Epidermal melanocyte (primary cell): Measurements from ENCODE around the gene ARHGAP26.

Source experiments
- DNase-seq: peaks from one replicate; pipeline ENCODE4 v3.0.0; 2011; ENCODE audit warnings: low spot score; ENCODE audit not compliant: insufficient read length

The ARHGAP26 gene

GRCh38 chr5:142847898-142848790 is 78.0 kb downstream of the ARHGAP26 start:
- DNase-seq = no peak

DNA sequence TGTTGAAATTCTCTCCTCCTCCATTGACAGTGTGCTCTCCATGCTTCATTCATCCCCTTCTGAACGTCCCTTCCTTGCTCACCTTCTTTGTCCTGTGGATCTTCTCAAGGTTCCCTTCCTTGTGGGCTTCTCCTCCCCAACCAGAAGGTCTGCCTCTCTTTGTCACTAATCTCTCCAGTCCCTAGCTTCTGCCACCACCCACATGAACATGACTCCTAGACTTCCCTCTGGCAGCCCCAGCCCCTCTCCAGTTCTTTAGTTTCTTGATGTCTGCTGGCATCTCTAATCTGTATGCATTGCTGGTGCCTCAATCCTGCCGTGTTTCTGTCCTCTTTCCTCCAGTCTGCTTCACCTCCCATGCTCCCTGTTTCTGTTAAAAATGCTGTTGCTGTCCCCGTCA is 79.3 kb downstream of the ARHGAP26 start:
- no peak for DNase-seq

DNA sequence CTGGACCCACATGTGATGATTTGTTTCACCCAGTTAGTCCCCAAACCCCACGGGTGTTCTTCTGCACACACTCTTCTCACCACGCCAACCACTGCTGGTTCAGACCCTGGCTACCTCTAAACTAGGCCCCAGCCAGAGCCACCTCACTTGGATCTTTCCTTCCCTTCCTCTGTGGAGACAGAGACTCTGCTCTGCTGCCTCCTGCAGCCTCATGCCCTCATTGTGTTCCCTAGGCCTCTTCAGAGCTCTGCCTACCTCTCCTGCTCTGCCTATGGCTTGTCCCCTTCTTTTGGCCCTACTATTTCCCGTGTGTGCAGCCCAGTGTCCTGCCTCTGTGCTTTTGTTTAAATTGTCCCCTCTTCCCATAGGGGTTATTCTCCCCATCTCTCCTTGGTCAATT is 79.7 kb downstream of the ARHGAP26 start:
- no peak for DNase-seq

GRCh38 chr5:142851731-142852130 is 81.6 kb downstream of the ARHGAP26 start:
- no peak for DNase-seq

DNA sequence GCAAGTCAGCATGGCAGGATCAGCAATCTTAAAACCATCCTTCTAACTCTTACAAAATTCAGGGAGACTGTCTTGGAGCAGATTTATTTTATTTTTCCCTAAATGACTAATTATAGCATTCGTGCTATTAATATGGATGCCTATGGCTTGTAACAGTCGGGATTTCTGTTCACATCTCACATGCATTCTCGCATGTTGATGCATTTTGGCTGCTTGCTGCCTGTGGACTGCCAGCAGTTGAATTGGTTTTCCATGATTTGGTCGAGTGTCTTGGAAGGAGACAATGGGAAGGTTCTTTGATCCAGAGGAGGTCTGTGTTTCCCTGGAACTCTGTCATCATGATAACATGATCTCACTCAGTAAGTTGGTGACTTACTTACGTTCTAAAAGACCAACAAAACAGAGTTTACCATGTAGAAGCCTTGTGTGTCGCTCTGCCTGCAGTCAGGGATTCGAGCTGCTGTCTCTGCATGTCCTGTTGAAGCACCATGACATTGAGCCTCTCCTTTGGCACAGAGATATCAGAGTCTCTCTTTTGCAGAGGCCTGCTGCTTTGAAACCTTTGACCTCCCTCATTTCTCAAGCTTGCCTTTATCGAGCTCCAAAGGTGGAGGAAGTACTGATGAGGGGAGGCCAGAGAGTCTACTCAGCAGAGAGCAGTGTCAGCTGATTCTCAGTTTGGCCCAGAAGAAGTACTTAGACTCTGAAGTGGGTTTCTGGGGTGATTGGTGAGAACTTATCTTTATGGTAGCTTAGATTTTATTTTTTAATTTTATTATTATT is 82.4 kb downstream of the ARHGAP26 start:
- no peak for DNase-seq

DNA sequence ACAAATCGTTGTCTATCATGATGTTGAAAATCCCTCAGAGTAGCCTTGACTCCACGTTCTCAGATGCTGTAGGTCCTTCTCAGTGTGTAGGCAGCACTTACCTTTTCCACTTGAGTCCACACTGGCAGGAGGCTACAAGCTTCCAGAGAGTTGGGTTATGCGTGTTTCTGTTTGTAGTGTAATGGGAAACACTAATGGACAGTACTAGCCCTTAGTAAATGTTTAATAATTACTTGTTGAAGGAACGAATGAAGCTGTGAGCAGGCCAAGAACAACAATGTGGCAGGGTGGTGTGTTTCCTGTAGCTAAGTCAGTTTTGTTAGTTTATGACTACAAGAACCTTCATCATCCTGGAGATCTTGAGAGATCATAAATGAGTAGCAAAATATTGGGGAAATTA is 83.5 kb downstream of the ARHGAP26 start:
- DNase-seq = no peak

DNA sequence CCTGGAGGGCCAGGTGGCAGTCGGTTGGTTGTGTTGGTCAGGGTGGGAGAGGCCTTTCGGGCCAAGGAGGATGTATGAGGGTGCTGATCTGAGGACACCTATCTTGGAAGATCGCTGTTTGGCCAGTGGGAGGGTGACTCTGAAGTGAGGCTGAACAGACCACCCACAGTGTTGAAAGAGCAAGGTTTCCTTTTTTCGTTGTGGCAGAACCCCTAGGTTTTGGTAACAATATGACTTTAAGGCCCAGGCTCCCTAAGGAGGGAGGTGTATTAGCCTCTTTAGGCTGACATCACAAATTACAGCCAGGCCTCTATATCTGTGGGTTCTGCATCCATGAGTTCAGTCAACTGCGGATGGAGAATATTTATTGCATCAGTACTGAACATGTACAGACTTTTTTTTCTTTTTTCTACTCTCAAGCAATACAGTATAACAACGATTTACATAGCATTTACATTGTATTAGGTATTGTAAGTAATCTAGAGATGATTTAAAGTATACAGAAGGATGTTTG is 86.1 kb downstream of the ARHGAP26 start:
- DNase-seq = no peak

- no peak for DNase-seq
These were observed 87.2 kb downstream of the ARHGAP26 start for GRCh38 chr5:142857405-142857804.

DNA sequence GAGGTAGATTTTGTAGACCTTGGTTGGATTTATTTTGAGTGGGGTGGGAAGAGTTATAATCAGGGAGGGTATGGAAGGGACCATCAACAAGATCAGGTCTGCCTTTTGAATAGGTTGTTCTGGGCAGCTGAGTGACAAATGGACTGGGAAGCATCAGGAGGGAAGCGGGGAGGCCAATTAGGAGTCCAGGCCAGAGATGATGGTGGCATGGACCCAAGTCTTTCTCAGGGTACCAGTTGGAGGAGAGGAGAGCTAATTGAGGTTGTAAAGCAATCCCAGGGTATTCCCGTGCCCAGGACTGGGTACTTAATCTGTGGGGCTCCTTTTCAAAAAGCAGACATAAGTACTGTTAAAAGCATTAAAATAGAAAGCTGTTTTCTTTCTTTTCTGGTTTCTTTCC is 88.9 kb downstream of the ARHGAP26 start:
- DNase-seq = no peak

DNA sequence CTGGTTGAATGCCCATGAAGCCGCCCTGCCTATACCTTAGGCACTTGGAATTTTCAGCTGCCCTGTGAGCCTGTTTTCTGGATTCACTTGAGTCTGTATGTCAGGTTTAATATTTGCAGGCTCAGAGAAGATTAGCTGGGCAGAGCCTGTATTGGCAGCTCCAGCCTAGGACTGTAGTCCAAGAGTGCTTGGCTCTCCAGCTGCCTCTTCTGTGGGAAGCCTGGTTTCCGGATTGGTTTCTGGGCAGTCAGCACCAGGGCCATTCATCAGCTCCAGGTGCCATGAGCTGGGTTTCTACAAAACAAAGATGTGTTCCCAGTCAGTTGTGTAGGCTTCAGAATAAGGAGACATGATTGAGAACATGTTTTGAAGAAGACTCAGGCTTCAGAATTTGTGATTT is 90.1 kb downstream of the ARHGAP26 start:
- no peak for DNase-seq

- DNase-seq = no peak
These were observed 90.8 kb downstream of the ARHGAP26 start for GRCh38 chr5:142861011-142861410.

DNA sequence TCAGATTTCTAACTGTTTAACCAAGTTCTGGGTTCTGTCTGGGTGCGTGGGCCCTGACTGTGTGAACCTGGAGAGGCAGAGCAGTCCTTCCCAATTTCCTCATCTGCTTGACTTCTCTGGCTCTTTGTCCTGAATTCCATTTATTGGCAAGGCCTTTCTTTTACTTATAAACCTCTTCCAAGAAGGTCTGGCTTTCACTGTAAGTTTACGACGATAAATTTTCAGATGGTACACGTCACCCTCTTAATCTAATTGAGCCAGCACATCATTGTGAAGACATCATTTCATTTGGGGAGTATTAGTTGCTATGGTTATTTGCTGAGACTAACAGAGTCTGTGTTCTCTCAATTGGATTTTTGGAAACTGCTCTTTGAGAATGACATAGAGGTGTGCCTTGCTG is 92.4 kb downstream of the ARHGAP26 start:
- DNase-seq = no peak

GRCh38 chr5:142863856-142864255 is 93.7 kb downstream of the ARHGAP26 start:
- DNase-seq = no peak

- DNase-seq = no peak
These were observed 94.4 kb downstream of the ARHGAP26 start for GRCh38 chr5:142864290-142865260.

DNA sequence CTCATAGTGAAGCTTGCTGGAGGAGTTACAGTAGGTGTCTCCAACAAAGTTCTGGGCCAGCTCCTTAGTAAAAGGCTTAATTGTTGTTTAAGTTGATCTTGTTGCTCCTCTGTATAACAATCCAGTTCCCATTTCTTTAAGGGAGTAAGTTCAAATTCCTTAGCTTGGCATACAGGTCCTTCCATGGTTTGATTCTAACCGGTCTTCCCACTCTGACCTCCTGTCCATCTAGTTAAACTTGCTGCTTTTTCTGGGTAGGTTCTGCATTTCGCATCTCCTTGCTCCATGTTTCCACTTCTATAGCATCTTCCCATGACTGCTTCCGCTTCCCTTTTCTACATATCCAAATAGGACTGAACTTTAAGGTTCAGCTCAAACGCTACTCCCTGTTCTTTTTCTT is 95.5 kb downstream of the ARHGAP26 start:
- no peak for DNase-seq

DNA sequence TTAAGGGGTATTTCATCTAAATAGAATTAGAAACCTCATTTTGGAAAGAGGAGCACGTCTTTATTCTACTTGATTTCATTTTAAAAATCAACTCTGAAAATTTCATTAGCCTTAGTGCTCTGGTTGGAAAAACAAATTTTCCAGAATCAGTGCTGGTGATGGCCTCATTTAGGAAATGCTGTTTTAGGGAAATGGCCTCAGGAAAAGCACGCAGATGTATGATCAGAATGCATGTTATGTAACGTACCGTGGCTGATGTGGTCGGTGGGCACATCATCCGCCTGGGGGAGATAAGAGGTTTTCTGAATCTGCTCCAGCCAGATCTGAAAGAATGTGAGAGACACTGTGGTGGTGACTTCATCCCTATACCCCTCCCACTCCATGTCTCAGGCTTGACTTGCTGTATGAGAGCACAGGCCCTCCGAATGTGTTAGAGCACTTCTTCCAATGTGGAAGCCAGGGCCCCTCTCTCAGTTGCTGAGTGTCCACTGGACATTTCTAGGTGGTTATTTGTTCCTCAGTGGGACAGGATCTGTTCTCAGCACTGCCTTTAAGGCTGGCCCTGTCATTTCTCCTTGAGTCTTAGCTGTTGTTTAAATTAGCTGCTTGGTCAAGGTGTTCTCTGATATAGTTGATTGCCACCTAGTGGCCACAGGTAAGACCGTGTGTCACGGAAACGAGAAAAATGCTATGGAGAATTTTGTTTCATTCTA is 96.5 kb downstream of the ARHGAP26 start:
- DNase-seq = no peak

GRCh38 chr5:142869886-142870285 is 99.7 kb downstream of the ARHGAP26 start:
- peak; percentile 43 for DNase-seq

GRCh38 chr5:142870532-142871362 is 100.6 kb downstream of the ARHGAP26 start:
- no peak for DNase-seq

DNA sequence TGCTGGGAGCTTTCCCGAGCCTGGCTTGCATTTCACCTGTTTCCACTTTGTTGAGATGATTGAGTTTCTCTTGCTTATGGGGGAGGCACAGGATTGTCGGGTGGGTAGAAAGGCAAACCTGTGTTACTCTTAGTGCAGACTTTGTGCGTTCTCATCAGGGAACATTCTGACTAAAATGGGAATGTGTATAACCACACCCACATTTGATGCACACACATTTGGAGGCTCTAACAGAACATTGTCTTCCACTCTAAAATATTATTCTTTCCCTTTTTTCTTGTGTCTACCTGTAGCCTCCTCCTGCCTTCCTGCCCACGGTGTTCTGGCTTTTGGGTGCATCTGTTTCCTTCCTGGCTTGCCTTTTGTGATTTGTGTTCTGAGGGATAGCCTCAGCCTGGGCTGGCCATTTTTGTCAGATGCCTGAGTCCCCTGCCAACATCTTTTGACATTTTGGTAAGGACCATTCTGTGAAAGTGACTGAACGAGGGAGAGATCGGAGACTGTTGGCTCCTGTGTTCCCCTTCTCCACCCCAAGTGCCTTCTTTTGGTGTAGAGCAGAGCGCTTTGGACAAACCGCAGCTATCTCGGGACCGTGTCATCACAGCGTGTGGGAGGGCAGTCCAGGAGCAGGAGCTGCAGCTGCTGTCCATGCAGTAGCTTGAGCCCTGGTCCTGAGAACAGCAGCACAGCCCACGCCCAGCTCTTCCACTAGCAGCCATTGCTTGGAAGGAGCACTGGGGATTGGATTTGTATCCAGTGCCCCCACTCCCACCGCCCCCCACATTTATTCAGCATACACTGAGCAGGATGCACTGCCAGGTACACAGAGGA is 101.4 kb downstream of the ARHGAP26 start:
- no peak for DNase-seq
